Activated CD8-positive, alpha-beta memory T cell treated with anti-CD3 and anti-CD28 coated beads for 36 hours (primary cell): Measurements from ENCODE around the gene AQP7. TPM values are rescaled to one million over a fixed set of nuclear protein-coding genes. Genes with fewer than 3 reads are reported as not detected.
"Not testable (repeated sequence)": the region's sequence is repeated elsewhere in the genome, so short reads cannot be mapped to it uniquely, and the experiment has no call there.

ENCODE experiments used
- CTCF ChIA-PET: fragments of 350-600 bp; sonication (Branson Sonifier 250); formaldehyde crosslinking; loops from one replicate; lab custom pipeline; 2021; ENCODE audit warnings: antibody characterized with exemption; lab: Charles Lee
- POLR2A ChIA-PET: fragments of 350-600 bp; sonication (Branson Sonifier 250); formaldehyde crosslinking; loops from one replicate; lab custom pipeline; 2021; ENCODE audit warnings: antibody characterized with exemption; lab: Charles Lee
- total RNA-seq, 2 experiments: library from RNA; stranded (reverse); gene quantifications; one replicate each; pipeline ENCODE4 v1.2.3, GENCODE V29; 2021

The AQP7 gene
- total RNA-seq = not detected

GRCh38 chr9:33402371-33402770, at the start of gene AQP7:
TSS of gene AQP7 (minus strand) at chr9:33402568. CDS start at chr9:33401262, 1,306 bp downstream.
- CTCF ChIA-PET = interaction anchor here (1.3 to 3.7 kb wide), 4 partner anchors 57 to 221 kb away, joined by 3 to 26 read pairs (median 5); no protein-coding TSS in a partner anchor
- POLR2A ChIA-PET = not testable (repeated sequence)

GRCh38 chr9:33450621-33451146, 48.3 kb upstream of the AQP7 start:
- POLR2A ChIA-PET = interaction anchor here (0.6 kb wide), 1 partner anchor 83 kb away, joined by 7 read pairs; no protein-coding TSS in a partner anchor

GRCh38 chr9:33449715-33450114, 47.3 kb upstream of the AQP7 start:
- ChIA-PET CTCF (interaction anchor here (0.7 to 1.5 kb wide), 4 partner anchors 16 to 76 kb away, joined by 3 to 5 read pairs (median 4); no protein-coding TSS in a partner anchor), POLR2A (no interaction called here)

More at GRCh38 chr9:33450621-33451146, 48.3 kb upstream of the AQP7 start:
- CTCF ChIA-PET = interaction anchor here (0.5 to 4.6 kb wide), 8 partner anchors 11 to 698 kb away, joined by 3 to 38 read pairs (median 4); no protein-coding TSS in a partner anchor

GRCh38 chr9:33447799-33448553, 45.6 kb upstream of the AQP7 start:
- ChIA-PET CTCF (interaction anchor here (1.0 to 5.8 kb wide), 7 partner anchors 15 to 182 kb away, joined by 3 to 23 read pairs (median 7); partner anchors contain the start of gene NOL6), POLR2A (interaction anchor here (1.0 to 1.6 kb wide), 4 partner anchors 8 to 26 kb away, joined by 3 to 8 read pairs (median 4); partner anchors contain the start of gene NOL6)

- POLR2A ChIA-PET = interaction anchor here (1.0 to 1.6 kb wide), 4 partner anchors 8 to 27 kb away, joined by 3 to 8 read pairs (median 6); partner anchors contain the start of gene NOL6
- CTCF ChIA-PET = interaction anchor here (0.5 to 5.8 kb wide), 9 partner anchors 12 to 420 kb away, joined by 3 to 23 read pairs (median 5); partner anchors contain the start of gene NOL6
Observed at GRCh38 chr9:33446946-33447798, 44.8 kb upstream of the AQP7 start, which contains the start of gene AQP3. TSS of gene AQP3 (minus strand) at chr9:33447593. CDS start at chr9:33447530, 63 bp downstream.

GRCh38 chr9:33446240-33446945, 44.0 kb upstream of the AQP7 start:
- CTCF ChIA-PET = interaction anchor here (1.0 to 5.8 kb wide), 4 partner anchors 27 to 180 kb away, joined by 4 to 23 read pairs (median 8); partner anchors contain the start of gene NOL6
- POLR2A ChIA-PET = interaction anchor here (1.1 to 1.3 kb wide), 2 partner anchors 9 to 13 kb away, joined by 5 to 6 read pairs; no protein-coding TSS in a partner anchor

GRCh38 chr9:33445389-33446239, 43.2 kb upstream of the AQP7 start:
- ChIA-PET POLR2A (no interaction called here), CTCF (interaction anchor here (1.7 to 5.8 kb wide), 3 partner anchors 8 to 30 kb away, joined by 4 to 23 read pairs (median 4); no protein-coding TSS in a partner anchor)

GRCh38 chr9:33443464-33444154, 41.2 kb upstream of the AQP7 start:
- POLR2A ChIA-PET = interaction anchor here (0.6 kb wide), 1 partner anchor 30 kb away, joined by 15 read pairs; no protein-coding TSS in a partner anchor
- CTCF ChIA-PET = interaction anchor here (0.6 to 5.8 kb wide), 6 partner anchors 9 to 28 kb away, joined by 3 to 23 read pairs (median 4); no protein-coding TSS in a partner anchor

- POLR2A ChIA-PET = no interaction called here
Observed at GRCh38 chr9:33443047-33443446, 40.7 kb upstream of the AQP7 start.

GRCh38 chr9:33442125-33442524, 39.8 kb upstream of the AQP7 start:
- ChIA-PET POLR2A (no interaction called here), CTCF (interaction anchor here (0.8 to 1.9 kb wide), 2 partner anchors 12 to 27 kb away, joined by 3 to 5 read pairs; no protein-coding TSS in a partner anchor)

More at GRCh38 chr9:33443047-33443446, 40.7 kb upstream of the AQP7 start:
- CTCF ChIA-PET = interaction anchor here (1.0 to 1.9 kb wide), 2 partner anchors 10 to 27 kb away, joined by 4 to 5 read pairs; no protein-coding TSS in a partner anchor

GRCh38 chr9:33440609-33441008, 38.2 kb upstream of the AQP7 start:
- ChIA-PET POLR2A (no interaction called here), CTCF (interaction anchor here (0.6 kb wide), 1 partner anchor 27 kb away, joined by 3 read pairs; no protein-coding TSS in a partner anchor)

- POLR2A ChIA-PET = no interaction called here
- CTCF ChIA-PET = interaction anchor here (0.6 kb wide), 1 partner anchor 27 kb away, joined by 3 read pairs; no protein-coding TSS in a partner anchor
Observed at GRCh38 chr9:33440204-33440603, 37.8 kb upstream of the AQP7 start.

- POLR2A ChIA-PET = no interaction called here
- CTCF ChIA-PET = interaction anchor here (0.7 kb wide), 1 partner anchor 11 kb away, joined by 4 read pairs; no protein-coding TSS in a partner anchor
Observed at GRCh38 chr9:33439731-33440130, 37.4 kb upstream of the AQP7 start.

- ChIA-PET CTCF (interaction anchor here (0.7 to 1.4 kb wide), 2 partner anchors 12 to 23 kb away, joined by 4 read pairs; no protein-coding TSS in a partner anchor), POLR2A (no interaction called here)
Observed at GRCh38 chr9:33438926-33439680, 36.7 kb upstream of the AQP7 start.

- ChIA-PET CTCF (interaction anchor here (1.4 kb wide), 1 partner anchor 22 kb away, joined by 4 read pairs; no protein-coding TSS in a partner anchor), POLR2A (interaction anchor here (1.0 kb wide), 1 partner anchor 10 kb away, joined by 3 read pairs; no protein-coding TSS in a partner anchor)
Observed at GRCh38 chr9:33437898-33438297, 35.5 kb upstream of the AQP7 start.
